Germinal center (tissue), 1 donor: ENCODE data around the gene PRODH2.
A peak's percentile ranks its signal among the peaks of the same experiment; 100 is the strongest.
"Not testable (repeated sequence)": the region's sequence is repeated elsewhere in the genome, so short reads cannot be mapped to it uniquely, and the experiment has no call there.

Experiments used
- DNase-seq: peaks from one replicate; pipeline ENCODE4 v3.0.0; 2012; ENCODE audit warnings: mixed read lengths, low spot score

PRODH2 gene

GRCh38 chr19:35796645-35797542 is 15.8 kb downstream of the PRODH2 start:
- DNase-seq, result no peak

- DNase-seq, result not testable (repeated sequence)
These were observed 17.1 kb downstream of the PRODH2 start for GRCh38 chr19:35795564-35795963.

- no peak for DNase-seq
These were observed 19.1 kb downstream of the PRODH2 start for GRCh38 chr19:35793381-35794165.

- DNase-seq, result no peak
These were observed 19.8 kb downstream of the PRODH2 start for GRCh38 chr19:35792888-35793287.

GRCh38 chr19:35792312-35792711 is 20.3 kb downstream of the PRODH2 start:
- no peak for DNase-seq

GRCh38 chr19:35791814-35792279 is 20.8 kb downstream of the PRODH2 start:
- DNase-seq, result no peak

- peak; percentile 63 for DNase-seq
These were observed 21.4 kb downstream of the PRODH2 start for GRCh38 chr19:35790981-35791813.

- no peak for DNase-seq
These were observed 22.4 kb downstream of the PRODH2 start for GRCh38 chr19:35789978-35790944.

GRCh38 chr19:35789195-35789977 is 23.3 kb downstream of the PRODH2 start:
- DNase-seq, result no peak

- no peak for DNase-seq
These were observed 24.3 kb downstream of the PRODH2 start for GRCh38 chr19:35788205-35788960.

GRCh38 chr19:35787227-35787799 is 25.3 kb downstream of the PRODH2 start:
- no peak for DNase-seq

- no peak for DNase-seq
These were observed 26.1 kb downstream of the PRODH2 start for GRCh38 chr19:35786299-35787160.

GRCh38 chr19:35785339-35785627 is 27.4 kb downstream of the PRODH2 start:
- DNase-seq, result no peak

- no peak for DNase-seq
These were observed 27.9 kb downstream of the PRODH2 start for GRCh38 chr19:35784503-35785338.

GRCh38 chr19:35783469-35784434 is 28.9 kb downstream of the PRODH2 start:
- no peak for DNase-seq

- DNase-seq, result no peak
These were observed 30.1 kb downstream of the PRODH2 start for GRCh38 chr19:35782589-35782988.
